Cardiac fibroblast (primary cell): ENCODE measurements around the gene SPRY4.
A peak's percentile ranks its signal among the peaks of the same experiment; 100 is the strongest.

Source experiments
- DNase-seq, 2 donors: peaks; one replicate each; pipeline versions ENCODE4 v3.0.0 to v3.0.0-alpha.2; 2010; ENCODE audit warnings: low read depth in 2 of 2
- H3K4me3 ChIP-seq, 2 donors: replicated peaks in 1 of 2; 1 replicate in 1 of 2; 2 replicates in 1 of 2; pipeline ENCODE4 v1.5.1; 2011; ENCODE audit warnings: low read depth in 2 of 2, low read length in 2 of 2, mild to moderate bottlenecking in 2 of 2, moderate library complexity in 1 of 2
- TF ChIP-seq, protein P1 (sequence below): IDR thresholded peaks from one replicate; pipeline ENCODE4 v1.5.1; 2011; ENCODE audit warnings: low read depth, mild to moderate bottlenecking, low read length, inconsistent platforms

Gene SPRY4

DNA sequence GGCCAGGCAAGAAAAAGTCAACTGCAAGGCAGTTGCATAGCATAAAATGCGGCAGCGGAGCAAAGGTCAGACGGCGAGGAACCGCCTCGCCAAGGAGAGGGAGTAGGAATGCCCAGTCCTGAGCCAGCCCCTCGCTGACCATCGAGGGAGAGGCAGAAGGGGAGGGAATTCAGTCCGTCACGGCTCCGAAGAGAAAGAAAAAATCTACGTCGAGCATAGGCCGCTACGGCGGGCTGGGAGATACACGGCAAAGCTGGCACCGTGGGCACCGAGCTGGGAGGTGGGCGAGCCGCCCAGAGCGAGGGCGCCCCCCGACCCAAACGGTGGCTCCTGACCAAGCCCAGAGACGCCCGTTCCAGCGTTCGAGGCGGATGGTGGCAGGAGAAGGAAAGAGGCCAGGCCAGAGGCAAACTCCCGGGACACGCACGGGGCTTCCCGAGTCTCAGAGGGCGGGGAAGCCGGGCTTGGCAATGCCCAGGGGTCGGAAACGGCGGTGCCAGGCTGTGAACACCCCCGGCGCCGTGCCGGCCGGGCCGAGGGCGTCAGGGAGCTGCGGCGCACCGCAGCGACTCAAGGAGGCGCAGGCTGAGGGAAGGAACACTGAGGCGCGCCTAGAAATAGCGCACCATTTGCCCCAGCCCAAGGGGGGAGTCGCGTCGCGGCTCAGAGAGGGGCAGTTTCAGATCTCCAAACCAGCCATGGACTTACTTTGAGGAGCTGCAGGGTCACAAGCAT, 518 bp downstream of the SPRY4 start:
- DNase-seq: peak; percentile 49 to 75
- H3K4me3 ChIP-seq: peak overlapping the region; percentile 91 to 95
- TF ChIP-seq, protein P1, sequence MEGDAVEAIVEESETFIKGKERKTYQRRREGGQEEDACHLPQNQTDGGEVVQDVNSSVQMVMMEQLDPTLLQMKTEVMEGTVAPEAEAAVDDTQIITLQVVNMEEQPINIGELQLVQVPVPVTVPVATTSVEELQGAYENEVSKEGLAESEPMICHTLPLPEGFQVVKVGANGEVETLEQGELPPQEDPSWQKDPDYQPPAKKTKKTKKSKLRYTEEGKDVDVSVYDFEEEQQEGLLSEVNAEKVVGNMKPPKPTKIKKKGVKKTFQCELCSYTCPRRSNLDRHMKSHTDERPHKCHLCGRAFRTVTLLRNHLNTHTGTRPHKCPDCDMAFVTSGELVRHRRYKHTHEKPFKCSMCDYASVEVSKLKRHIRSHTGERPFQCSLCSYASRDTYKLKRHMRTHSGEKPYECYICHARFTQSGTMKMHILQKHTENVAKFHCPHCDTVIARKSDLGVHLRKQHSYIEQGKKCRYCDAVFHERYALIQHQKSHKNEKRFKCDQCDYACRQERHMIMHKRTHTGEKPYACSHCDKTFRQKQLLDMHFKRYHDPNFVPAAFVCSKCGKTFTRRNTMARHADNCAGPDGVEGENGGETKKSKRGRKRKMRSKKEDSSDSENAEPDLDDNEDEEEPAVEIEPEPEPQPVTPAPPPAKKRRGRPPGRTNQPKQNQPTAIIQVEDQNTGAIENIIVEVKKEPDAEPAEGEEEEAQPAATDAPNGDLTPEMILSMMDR: peak; percentile 5

DNA sequence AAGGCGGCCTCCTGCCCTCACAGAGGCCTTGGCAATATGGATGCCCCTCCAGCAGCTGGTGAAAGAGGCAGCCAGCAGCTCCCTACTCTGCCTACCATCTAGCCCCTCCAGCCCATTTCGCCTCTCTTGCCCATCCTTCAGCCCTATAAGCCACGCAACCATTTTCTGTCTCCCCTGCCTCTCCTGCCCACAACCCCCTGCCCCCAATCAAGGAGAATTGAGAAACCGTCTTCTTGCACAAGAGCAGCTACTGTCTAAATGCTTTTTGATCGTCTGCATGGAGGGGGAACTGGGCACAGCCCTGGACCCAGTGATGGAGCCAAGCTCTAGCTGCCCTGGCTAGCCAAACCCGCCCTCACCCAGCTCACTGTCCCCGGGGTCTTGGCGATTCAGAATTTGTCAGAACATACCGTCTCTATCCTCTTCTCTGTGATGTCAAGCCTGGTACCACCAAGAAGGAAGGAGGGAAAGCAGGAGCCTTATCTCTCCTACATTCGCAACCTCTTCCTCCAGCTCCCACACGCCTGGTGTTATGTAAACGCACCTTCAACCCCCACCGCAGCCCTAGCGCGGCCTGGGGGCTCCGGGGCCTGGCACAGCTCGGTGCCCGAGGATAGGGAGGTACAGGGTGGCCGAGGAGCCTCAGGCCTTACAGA, 1.2 kb downstream of the SPRY4 start:
- DNase-seq: peak; percentile 52
- TF ChIP-seq, protein P1: no peak
- peak overlapping the region; percentile 91 to 95 for H3K4me3 ChIP-seq

DNA sequence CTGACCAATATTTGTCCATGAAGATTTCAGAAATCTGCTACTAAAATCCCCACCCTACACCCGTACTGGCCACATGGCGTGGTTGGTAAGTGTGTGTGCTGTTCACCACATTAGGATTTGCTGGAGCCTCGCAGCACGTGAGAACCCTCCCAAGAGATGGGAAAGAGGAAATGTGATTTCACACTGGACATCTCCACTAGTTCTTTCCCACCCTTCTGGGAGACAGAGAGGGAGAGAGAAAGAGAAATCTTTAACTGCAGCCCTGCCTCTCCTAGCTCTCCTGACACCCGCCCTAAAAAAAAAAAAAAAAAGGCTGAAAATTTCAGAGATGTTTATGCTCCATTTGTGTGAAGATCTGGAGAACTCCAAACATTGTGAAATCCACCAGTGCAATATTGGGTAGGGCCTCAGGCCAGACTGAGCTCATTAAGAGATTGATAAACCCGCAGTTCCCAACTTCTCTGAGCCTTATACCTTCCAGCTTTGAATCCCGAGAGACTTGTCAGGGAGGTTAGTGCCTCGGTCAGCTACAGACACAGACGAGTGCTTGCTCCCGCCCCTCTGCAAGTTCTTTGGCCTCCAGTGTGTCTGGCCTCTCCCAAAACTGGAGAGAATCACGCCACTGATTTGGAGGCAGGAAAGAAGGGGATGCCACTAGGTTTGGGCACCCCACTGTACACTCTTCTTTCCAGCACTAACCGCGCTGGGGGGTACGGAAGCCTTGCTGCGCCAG, 1.9 kb downstream of the SPRY4 start:
- DNase-seq: peak; percentile 73 to 80
- peak overlapping the region; percentile 91 to 95 for H3K4me3 ChIP-seq
- TF ChIP-seq, protein P1: no peak

DNA sequence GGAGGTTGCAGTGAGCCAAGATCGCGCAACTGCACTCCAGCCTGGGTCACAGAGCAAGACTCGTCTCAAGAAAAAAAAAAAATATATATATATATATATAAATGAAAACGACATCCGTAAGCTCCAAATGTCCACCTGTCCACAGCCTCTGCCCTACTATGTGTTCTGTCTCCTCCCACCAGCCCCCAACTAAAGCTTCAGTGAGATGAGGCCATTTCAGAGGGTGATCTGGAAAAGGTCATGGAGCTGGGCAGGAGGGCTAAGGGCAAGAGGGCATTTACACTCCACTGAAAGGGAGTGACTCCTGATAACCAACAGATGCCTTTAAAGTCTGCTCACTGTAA, 2.4 kb downstream of the SPRY4 start:
- TF ChIP-seq, protein P1: no peak
- peak overlapping the region; percentile 91 to 95 for H3K4me3 ChIP-seq
- no peak for DNase-seq

DNA sequence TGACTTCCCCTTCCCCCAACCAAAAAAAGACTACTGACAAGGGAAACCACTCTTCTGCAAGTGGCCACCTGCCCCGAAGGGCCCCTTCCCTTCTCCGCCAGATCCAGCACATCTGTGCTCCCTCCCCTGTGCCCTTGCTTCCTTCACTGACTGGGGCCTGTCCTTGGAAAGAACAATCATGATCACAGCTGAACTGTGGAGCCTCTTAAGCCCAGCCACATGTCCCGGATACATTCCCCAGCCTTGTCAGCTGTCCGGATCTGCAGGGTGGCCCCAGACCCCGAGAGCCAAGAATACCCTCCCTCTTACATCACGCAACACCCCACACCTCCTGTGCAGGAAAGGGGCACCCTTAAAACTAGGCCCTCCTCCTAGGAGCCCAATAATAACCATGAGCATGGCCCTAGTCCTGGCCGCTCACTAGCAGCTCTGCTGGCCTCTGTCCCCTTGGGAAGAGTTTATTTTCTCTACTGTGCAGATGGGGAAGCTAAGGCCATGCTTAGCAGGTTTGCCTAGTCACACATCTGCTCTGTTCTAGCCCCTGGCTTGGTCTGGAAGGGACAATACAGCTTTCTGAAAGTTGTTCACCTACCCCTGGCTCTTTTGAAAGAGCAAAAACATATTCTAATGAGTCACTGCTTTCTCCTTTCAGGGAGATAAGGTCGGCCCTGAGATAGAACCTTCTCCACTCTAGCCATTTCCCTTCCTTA, 3.8 kb downstream of the SPRY4 start:
- H3K4me3 ChIP-seq: peak overlapping the region; percentile 27 to 95
- DNase-seq: peak; percentile 37 to 55
- TF ChIP-seq, protein P1: no peak

DNA sequence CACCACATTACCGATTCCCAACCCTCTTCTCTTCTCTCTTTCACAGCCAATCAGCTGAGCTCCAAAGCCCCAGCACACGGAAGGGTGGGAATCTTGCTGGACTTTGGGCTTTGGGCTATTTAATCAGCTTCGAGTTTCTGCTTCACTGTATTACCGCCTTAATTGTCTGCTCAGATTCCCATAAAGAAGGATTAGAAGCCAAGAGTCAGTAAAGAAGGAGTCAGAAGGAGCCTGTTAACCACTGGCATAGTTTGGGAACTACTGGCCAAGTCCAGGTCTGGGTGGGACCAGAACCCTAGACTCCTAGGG, 4.4 kb downstream of the SPRY4 start:
- TF ChIP-seq, protein P1: no peak
- DNase-seq: peak in 1 of 2 donors; percentile 25
- H3K4me3 ChIP-seq: peak overlapping the region in 1 of 2 donors; percentile 95
